Osteocyte (in vitro differentiated cells): ENCODE results near the gene GLYATL2. TPM values are rescaled to one million over a fixed set of nuclear protein-coding genes. Genes with fewer than 3 reads are reported as not detected.

Experiments used
- DNase-seq: peaks from one replicate; pipeline ENCODE4 v3.0.0; 2021; ENCODE audit warnings: mixed read lengths; ENCODE audit not compliant: unreplicated experiment; ENCODE audit errors: extremely low spot score
- H3K27ac Mint-ChIP-seq: one replicate; pipeline ENCODE4 v1.8.0; 2021; ENCODE audit warnings: mild to moderate bottlenecking, mixed read lengths; ENCODE audit not compliant: unreplicated experiment
- H3K27me3 Mint-ChIP-seq: one replicate; pipeline ENCODE4 v1.8.0; 2021; ENCODE audit warnings: mixed read lengths; ENCODE audit not compliant: unreplicated experiment
- H3K36me3 Mint-ChIP-seq: one replicate; pipeline ENCODE4 v1.8.0; 2021; ENCODE audit warnings: mixed read lengths; ENCODE audit not compliant: unreplicated experiment
- H3K4me1 Mint-ChIP-seq: one replicate; pipeline ENCODE4 v1.8.0; 2021; ENCODE audit warnings: mixed read lengths; ENCODE audit not compliant: unreplicated experiment
- H3K4me3 Mint-ChIP-seq: one replicate; pipeline ENCODE4 v1.8.0; 2021; ENCODE audit warnings: mild to moderate bottlenecking, moderate library complexity, mixed read lengths; ENCODE audit not compliant: unreplicated experiment
- H3K9me3 Mint-ChIP-seq: one replicate; pipeline ENCODE4 v1.8.0; 2021; ENCODE audit warnings: mixed read lengths; ENCODE audit not compliant: unreplicated experiment
- total RNA-seq: library from RNA; stranded (reverse); gene quantifications from 2 replicates; pipeline ENCODE4 v1.2.1, GENCODE V29; 2021
- TF ChIP-seq, protein P1 (sequence below): fragments of 200-600 bp; sonication (generic); IDR thresholded peaks from 2 replicates; pipeline ENCODE4 v1.5.0; 2021; ENCODE audit warnings: antibody characterized with exemption, mild to moderate bottlenecking, moderate library complexity

The GLYATL2 gene
- total RNA-seq, 1 donor from 2014 or later, result not detected

DNA sequence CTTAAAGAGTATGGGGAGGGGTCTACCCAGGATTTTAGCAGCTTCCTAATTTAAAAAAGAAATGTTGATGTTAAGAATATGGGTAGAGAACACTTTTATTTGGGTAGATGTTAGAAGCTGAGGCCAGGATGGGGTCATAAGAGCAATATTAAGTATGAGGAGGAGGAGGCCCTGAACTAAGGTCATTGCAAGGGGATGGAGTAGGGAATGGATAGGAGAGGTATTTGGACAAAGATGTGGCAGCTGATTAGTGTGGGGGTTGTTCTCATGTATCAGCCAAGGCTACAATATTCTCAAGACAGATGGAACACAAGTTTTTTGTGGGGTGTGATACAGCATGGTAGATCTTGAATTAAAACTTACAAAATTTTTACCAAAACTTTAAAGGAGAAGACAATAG, 35.7 kb upstream of the GLYATL2 start:
- H3K27me3 Mint-ChIP-seq, result no peaks in the 10 kb centered on the region
- H3K9me3 Mint-ChIP-seq, result peaks cover 23% of the 10 kb centered on the region
- no peak overlapping the region for H3K4me3 Mint-ChIP-seq
- peaks cover 6% of the 10 kb centered on the region for H3K36me3 Mint-ChIP-seq
- TF ChIP-seq, protein P1, sequence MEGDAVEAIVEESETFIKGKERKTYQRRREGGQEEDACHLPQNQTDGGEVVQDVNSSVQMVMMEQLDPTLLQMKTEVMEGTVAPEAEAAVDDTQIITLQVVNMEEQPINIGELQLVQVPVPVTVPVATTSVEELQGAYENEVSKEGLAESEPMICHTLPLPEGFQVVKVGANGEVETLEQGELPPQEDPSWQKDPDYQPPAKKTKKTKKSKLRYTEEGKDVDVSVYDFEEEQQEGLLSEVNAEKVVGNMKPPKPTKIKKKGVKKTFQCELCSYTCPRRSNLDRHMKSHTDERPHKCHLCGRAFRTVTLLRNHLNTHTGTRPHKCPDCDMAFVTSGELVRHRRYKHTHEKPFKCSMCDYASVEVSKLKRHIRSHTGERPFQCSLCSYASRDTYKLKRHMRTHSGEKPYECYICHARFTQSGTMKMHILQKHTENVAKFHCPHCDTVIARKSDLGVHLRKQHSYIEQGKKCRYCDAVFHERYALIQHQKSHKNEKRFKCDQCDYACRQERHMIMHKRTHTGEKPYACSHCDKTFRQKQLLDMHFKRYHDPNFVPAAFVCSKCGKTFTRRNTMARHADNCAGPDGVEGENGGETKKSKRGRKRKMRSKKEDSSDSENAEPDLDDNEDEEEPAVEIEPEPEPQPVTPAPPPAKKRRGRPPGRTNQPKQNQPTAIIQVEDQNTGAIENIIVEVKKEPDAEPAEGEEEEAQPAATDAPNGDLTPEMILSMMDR, result no peak
- no peaks in the 10 kb centered on the region for H3K4me1 Mint-ChIP-seq
- DNase-seq, result no peak
- H3K27ac Mint-ChIP-seq, result no peak overlapping the region

DNA sequence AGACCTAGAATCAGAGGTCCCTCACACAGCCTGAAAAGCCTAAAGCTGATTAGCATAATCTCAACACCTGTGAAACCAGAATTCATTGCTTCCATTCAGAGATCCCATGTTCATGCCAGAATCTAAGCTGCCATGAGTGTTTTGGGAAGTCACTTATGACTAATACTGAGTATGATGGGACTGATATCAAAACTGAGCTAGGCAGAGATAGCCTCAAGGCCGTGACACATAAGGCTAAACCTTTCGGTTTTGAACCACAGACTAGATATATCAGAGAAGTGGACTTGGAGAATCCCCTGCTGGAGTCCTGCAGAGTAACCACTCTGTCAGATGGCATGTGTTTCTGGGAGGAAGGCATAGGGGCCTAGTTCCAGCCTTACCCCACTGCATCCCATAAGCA, 23.1 kb upstream of the GLYATL2 start:
- no peak for DNase-seq
- H3K9me3 Mint-ChIP-seq, result peaks cover 46% of the 10 kb centered on the region
- H3K36me3 Mint-ChIP-seq, result no peaks in the 10 kb centered on the region

DNA sequence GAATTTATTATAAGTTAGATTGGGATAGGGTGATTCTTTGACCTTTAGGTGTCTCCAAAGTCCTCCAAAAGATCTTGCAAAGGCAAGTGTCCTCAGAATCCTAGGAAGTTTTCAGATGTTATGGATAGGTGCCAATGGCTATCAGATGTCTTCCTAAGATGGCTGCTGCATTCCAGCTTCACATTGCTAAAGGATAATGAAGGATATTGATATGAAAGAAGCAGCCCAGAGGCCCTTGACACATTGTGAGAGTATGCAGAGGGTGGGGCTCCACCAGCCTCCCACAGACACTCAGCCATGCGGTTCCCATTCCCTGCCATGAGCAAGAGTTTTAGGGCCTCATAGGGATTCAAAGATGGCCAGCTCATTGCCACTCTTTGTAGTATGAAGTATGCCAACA, 22.3 kb upstream of the GLYATL2 start:
- H3K4me3 Mint-ChIP-seq, result no peak overlapping the region
- H3K27me3 Mint-ChIP-seq, result no peaks in the 10 kb centered on the region
- H3K36me3 Mint-ChIP-seq, result no peaks in the 10 kb centered on the region
- TF ChIP-seq, protein P1, result no peak
- no peak for DNase-seq
- no peaks in the 10 kb centered on the region for H3K4me1 Mint-ChIP-seq
- H3K9me3 Mint-ChIP-seq, result peaks cover 49% of the 10 kb centered on the region
- H3K27ac Mint-ChIP-seq, result no peak overlapping the region

More for the DNA sequence above, 23.1 kb upstream of the GLYATL2 start:
- TF ChIP-seq, protein P1, result no peak
- no peak overlapping the region for H3K4me3 Mint-ChIP-seq
- H3K27ac Mint-ChIP-seq, result no peak overlapping the region
- H3K27me3 Mint-ChIP-seq, result no peaks in the 10 kb centered on the region
- no peaks in the 10 kb centered on the region for H3K4me1 Mint-ChIP-seq

DNA sequence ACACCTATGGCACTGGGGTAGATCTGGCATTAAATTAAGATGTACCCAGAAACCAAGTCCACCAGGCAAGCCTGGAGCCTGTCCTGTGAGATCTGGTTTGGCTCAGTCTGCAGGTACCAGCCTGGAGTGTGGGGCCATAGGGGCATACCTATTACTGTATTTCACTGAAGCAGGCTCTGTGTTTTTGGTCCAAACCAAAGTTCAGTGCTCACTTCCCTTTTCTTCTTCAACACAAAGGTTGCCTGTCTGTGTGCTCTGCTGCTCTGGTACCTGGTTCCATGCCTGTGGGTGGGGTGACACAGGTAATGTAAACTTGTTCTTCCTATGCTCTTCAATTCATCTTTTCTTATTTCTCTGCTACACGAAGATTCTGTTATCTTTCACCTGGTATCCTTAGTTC, 19.8 kb upstream of the GLYATL2 start:
- no peak for DNase-seq
- Mint-ChIP-seq H3K36me3 (no peaks in the 10 kb centered on the region), H3K9me3 (peaks cover 62% of the 10 kb centered on the region), H3K4me1 (no peaks in the 10 kb centered on the region), H3K4me3 (no peak overlapping the region), H3K27me3 (no peaks in the 10 kb centered on the region), H3K27ac (no peak overlapping the region)
- TF ChIP-seq, protein P1, result no peak

DNA sequence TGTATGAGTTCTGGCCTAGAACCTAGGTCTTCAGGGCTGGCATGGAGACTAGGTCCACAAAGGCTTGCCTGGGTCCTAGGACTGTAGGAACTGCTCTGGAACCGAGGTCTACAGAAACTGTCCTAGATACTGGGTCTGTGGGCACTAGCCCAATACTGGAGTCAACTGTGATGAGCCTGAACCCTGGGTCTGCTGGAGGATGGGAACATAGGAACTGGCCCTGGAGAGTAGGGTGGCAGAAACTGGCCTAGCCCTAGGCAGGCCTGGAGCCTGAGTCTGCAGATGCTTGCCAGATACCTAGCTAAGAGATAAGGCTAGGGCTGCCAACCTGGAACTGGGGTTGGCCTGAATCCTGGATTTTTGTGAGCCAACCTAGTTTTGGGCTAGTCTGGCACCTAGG, 19.2 kb upstream of the GLYATL2 start:
- no peaks in the 10 kb centered on the region for H3K4me1 Mint-ChIP-seq
- no peaks in the 10 kb centered on the region for H3K27me3 Mint-ChIP-seq
- H3K27ac Mint-ChIP-seq, result no peak overlapping the region
- H3K4me3 Mint-ChIP-seq, result no peak overlapping the region
- peaks cover 67% of the 10 kb centered on the region for H3K9me3 Mint-ChIP-seq
- TF ChIP-seq, protein P1, result no peak
- no peak for DNase-seq
- no peaks in the 10 kb centered on the region for H3K36me3 Mint-ChIP-seq
